ENCODE data around the gene APC2. TPM values are rescaled to one million over a fixed set of nuclear protein-coding genes. Genes with fewer than 3 reads are reported as not detected.

The APC2 gene
- total RNA-seq, 1 experiment from 2014 or later: 11.9 TPM

DNA sequence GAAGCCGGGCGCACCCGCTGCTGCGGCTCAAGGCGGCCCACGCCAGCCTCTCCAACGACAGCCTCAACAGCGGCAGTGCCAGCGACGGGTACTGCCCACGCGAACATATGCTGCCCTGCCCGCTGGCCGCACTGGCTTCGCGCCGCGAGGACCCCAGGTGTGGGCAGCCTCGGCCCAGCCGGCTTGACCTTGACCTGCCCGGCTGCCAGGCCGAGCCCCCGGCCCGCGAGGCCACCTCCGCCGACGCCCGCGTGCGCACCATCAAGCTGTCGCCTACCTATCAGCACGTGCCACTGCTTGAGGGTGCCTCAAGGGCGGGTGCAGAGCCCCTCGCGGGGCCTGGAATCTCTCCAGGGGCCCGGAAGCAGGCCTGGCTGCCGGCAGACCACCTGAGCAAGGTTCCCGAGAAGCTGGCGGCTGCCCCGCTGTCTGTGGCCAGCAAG lies 16.1 kb downstream of the APC2 start:
- no TSS peak for BruUV-seq (replicated peaks)
- CTCF ChIA-PET: no interaction called here

DNA sequence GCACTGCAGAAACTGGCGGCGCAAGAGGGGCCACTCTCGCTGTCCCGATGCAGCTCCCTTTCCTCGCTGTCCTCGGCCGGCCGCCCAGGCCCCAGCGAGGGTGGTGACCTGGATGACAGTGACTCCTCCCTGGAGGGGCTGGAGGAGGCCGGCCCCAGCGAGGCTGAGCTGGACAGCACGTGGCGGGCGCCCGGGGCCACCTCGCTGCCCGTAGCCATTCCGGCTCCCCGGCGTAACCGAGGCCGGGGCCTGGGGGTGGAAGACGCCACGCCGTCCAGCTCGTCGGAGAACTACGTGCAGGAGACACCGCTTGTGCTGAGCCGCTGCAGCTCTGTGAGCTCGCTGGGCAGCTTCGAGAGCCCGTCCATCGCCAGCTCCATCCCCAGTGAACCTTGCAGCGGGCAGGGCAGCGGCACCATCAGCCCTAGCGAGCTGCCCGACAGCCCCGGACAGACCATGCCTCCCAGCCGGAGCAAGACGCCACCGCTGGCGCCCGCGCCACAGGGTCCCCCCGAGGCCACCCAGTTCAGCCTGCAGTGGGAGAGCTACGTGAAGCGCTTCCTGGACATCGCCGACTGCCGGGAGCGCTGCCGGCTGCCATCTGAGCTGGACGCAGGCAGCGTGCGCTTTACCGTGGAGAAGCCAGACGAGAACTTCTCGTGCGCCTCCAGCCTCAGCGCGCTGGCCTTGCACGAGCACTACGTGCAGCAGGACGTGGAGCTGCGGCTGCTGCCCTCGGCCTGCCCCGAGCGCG lies 16.7 kb downstream of the APC2 start:
- TF ChIP-seq, protein P1, sequence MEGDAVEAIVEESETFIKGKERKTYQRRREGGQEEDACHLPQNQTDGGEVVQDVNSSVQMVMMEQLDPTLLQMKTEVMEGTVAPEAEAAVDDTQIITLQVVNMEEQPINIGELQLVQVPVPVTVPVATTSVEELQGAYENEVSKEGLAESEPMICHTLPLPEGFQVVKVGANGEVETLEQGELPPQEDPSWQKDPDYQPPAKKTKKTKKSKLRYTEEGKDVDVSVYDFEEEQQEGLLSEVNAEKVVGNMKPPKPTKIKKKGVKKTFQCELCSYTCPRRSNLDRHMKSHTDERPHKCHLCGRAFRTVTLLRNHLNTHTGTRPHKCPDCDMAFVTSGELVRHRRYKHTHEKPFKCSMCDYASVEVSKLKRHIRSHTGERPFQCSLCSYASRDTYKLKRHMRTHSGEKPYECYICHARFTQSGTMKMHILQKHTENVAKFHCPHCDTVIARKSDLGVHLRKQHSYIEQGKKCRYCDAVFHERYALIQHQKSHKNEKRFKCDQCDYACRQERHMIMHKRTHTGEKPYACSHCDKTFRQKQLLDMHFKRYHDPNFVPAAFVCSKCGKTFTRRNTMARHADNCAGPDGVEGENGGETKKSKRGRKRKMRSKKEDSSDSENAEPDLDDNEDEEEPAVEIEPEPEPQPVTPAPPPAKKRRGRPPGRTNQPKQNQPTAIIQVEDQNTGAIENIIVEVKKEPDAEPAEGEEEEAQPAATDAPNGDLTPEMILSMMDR (IDR thresholded peaks at IDR 0.05): no peak
- TF ChIP-seq, protein P2, sequence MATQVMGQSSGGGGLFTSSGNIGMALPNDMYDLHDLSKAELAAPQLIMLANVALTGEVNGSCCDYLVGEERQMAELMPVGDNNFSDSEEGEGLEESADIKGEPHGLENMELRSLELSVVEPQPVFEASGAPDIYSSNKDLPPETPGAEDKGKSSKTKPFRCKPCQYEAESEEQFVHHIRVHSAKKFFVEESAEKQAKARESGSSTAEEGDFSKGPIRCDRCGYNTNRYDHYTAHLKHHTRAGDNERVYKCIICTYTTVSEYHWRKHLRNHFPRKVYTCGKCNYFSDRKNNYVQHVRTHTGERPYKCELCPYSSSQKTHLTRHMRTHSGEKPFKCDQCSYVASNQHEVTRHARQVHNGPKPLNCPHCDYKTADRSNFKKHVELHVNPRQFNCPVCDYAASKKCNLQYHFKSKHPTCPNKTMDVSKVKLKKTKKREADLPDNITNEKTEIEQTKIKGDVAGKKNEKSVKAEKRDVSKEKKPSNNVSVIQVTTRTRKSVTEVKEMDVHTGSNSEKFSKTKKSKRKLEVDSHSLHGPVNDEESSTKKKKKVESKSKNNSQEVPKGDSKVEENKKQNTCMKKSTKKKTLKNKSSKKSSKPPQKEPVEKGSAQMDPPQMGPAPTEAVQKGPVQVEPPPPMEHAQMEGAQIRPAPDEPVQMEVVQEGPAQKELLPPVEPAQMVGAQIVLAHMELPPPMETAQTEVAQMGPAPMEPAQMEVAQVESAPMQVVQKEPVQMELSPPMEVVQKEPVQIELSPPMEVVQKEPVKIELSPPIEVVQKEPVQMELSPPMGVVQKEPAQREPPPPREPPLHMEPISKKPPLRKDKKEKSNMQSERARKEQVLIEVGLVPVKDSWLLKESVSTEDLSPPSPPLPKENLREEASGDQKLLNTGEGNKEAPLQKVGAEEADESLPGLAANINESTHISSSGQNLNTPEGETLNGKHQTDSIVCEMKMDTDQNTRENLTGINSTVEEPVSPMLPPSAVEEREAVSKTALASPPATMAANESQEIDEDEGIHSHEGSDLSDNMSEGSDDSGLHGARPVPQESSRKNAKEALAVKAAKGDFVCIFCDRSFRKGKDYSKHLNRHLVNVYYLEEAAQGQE (IDR thresholded peaks at IDR 0.05; ENCODE audit: insufficient read depth in 1 of 2, low read depth in 2 of 2, low read length in 1 of 2): no peak
- no peak for TF ChIP-seq TCF7L2 (IDR thresholded peaks at IDR 0.05; ENCODE audit: low read depth, low read length)
- no peak for TF ChIP-seq SIN3A (IDR thresholded peaks at IDR 0.05; ENCODE audit: borderline replicate concordance, insufficient read depth, low read depth, low read length)
- no peak for TF ChIP-seq POLR2AphosphoS5 (IDR thresholded peaks at IDR 0.05; ENCODE audit: low read depth, low read length)
- Histone ChIP-seq H3K36me3 (ENCODE audit: control insufficient read depth, insufficient read depth, low read length) (no peaks in the 10 kb centered on the region), H3K4me1 (ENCODE audit: control insufficient read depth, insufficient read depth, low read length) (no peaks in the 10 kb centered on the region), H3K27me3 (ENCODE audit: control insufficient read depth, insufficient read depth, low read length) (no peaks in the 10 kb centered on the region), H3K27ac (ENCODE audit: low read length) (no peak overlapping the region), H3K9me3 (ENCODE audit: control insufficient read depth, insufficient read depth, low read depth, low read length) (no peaks in the 10 kb centered on the region), H3K4me3 (ENCODE audit: low read depth in 2 of 2, low read length in 2 of 2) (no peak overlapping the region)
- CTCF ChIA-PET: no interaction called here
- BruUV-seq (replicated peaks): no TSS peak
- DNase-seq (ENCODE audit: low read depth, low spot score) (no peak), ATAC-seq (no peak)
- POLR2A ChIA-PET: no interaction called here
- intact Hi-C loops (cut with micrococcal nuclease; ENCODE audit: unreplicated experiment) (no loop called here), in situ Hi-C loops (cut with HindIII; ENCODE audit: low pct_unique_long_range_greater_than_20kb, low sequenced_read_pairs) (no loop called here)

More for the DNA sequence above, 16.1 kb downstream of the APC2 start:
- in situ Hi-C loops (cut with HindIII; ENCODE audit: low pct_unique_long_range_greater_than_20kb, low sequenced_read_pairs): no loop called here
- TF ChIP-seq POLR2AphosphoS5 (IDR thresholded peaks at IDR 0.05; ENCODE audit: low read depth, low read length) (no peak), SIN3A (IDR thresholded peaks at IDR 0.05; ENCODE audit: borderline replicate concordance, insufficient read depth, low read depth, low read length) (no peak), TCF7L2 (IDR thresholded peaks at IDR 0.05; ENCODE audit: low read depth, low read length) (no peak)
- TF ChIP-seq, protein P1 (IDR thresholded peaks at IDR 0.05): no peak
- TF ChIP-seq, protein P2 (IDR thresholded peaks at IDR 0.05; ENCODE audit: insufficient read depth in 1 of 2, low read depth in 2 of 2, low read length in 1 of 2): no peak
- no peaks in the 10 kb centered on the region for H3K36me3 ChIP-seq (ENCODE audit: control insufficient read depth, insufficient read depth, low read length)
- no peaks in the 10 kb centered on the region for H3K27me3 ChIP-seq (ENCODE audit: control insufficient read depth, insufficient read depth, low read length)
- POLR2A ChIA-PET: no interaction called here
- no peaks in the 10 kb centered on the region for H3K4me1 ChIP-seq (ENCODE audit: control insufficient read depth, insufficient read depth, low read length)
- no peak for ATAC-seq
- intact Hi-C loops (cut with micrococcal nuclease; ENCODE audit: unreplicated experiment): no loop called here
- H3K9me3 ChIP-seq (ENCODE audit: control insufficient read depth, insufficient read depth, low read depth, low read length): no peaks in the 10 kb centered on the region
- H3K4me3 ChIP-seq (ENCODE audit: low read depth in 2 of 2, low read length in 2 of 2): no peak overlapping the region
- no peak overlapping the region for H3K27ac ChIP-seq (ENCODE audit: low read length)
- no peak for DNase-seq (ENCODE audit: low read depth, low spot score)

All from Panc1 (cell line).